COR-L47 (cell line): ENCODE results near the gene ANKS1B.
"Not testable (repeated sequence)": the region's sequence is repeated elsewhere in the genome, so short reads cannot be mapped to it uniquely, and the experiment has no call there.

Source experiments
- DNase-seq: peaks from one replicate; lab custom pipeline; 2025; lab: John Stamatoyannopoulos, UW

ANKS1B gene

DNA sequence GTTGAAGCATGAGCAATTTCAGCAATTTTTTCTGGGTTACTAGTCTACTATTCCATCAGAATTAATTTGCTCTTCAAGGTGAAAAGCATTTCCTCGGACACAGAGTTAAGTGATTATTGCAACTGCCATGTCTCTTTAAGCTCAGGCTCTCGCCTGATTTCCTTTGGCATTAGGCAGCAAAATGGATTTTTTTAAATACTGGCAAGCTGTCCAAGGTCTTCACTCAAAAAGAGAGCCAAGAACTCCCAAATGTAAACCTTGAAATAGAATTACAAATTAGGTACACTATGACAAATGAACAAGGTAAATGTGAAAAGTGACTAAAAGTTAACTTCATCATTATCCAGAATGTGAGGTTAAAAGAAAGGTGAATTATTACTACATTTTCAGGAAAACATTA, 225.3 kb downstream of the ANKS1B start:
- no peak for DNase-seq

DNA sequence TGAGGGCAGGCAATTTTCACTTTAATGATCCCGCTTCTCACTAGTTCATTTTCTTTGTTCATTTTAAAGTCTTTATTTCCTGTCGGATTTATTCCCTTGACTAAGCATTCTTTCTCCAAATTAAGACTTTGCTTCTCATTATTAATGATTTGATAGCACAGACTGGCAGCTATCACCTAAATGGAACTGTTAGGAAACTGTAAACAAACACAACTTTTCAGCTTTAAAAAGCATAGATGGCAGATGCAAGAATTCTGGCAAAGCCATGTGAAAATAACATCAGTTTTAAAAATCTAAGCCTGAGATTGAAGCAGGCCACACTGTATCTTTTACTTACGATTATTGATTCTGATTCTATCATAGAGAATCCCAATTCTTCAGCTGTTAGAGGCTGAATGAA, 225.7 kb downstream of the ANKS1B start:
- no peak for DNase-seq

DNA sequence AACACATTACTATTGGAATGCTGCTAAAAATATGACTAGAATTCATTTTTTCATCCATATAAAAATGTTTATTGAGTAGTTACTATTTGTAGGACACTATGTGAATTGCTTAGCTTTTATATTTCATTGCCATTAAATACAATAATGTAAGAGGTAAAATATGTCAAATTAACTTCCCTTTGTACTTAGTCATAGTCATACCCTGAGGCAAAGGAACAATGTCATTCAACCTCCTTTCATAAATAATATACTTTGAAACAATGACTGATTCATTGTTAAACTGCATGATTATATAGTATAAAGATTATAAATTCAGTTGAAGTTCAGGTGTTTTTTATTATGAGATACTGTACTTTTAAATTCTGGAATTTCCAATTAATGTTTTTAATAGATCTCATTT, 232.0 kb downstream of the ANKS1B start:
- no peak for DNase-seq

DNA sequence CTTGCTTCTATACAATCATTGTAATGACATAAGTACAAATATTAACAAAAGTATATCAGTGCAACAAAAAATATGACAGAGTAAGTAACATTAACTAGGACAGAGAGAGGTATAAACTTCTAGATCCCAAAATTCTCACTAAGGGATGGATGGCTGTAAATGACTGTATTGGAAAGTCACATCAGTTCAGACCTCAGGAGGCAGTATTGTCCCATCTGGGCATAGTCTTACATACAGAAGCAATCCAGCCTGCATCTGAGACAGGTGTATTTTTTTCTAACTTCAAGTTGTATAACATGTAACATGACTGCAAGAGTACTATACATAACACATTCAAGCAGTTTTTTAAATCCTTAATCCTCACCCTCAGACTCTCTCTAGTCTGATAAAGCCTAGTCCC, 238.2 kb downstream of the ANKS1B start:
- no peak for DNase-seq

DNA sequence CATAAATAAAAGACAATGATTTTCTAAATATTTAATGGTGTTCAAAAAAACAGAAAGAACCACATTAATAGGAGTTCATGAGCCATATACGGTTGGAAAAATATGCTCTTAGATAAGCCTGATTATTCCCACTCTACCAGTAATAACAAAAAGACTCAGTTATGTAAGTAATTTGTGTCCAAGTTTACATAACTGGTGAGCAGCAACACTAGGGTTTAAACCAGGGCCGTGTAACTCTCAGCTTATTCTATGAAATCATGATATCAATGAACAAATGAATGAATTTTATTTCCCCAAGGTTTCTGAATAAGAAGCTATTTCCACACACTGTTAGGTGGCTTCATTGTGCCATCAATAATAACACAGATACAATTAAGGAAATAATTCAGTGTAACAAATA, 238.8 kb downstream of the ANKS1B start:
- DNase-seq = no peak

DNA sequence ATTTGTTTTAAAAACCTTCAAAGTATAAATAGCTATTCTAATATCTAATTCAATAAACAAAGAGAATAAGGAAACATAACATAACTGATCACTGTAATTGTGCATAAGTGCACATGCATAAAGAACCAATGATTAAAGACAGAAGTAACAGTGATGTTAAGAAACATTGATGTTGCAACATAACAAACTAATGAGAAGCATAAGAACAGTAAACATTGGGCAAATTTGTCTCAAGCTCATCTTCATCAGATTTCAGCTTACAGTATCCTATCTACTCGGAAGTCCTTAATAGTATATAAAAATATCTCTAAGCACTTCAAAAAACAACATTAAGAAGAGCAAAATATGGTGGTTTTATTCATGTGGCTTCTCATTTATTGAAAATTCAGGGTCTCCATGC, 239.6 kb downstream of the ANKS1B start:
- DNase-seq = no peak

DNA sequence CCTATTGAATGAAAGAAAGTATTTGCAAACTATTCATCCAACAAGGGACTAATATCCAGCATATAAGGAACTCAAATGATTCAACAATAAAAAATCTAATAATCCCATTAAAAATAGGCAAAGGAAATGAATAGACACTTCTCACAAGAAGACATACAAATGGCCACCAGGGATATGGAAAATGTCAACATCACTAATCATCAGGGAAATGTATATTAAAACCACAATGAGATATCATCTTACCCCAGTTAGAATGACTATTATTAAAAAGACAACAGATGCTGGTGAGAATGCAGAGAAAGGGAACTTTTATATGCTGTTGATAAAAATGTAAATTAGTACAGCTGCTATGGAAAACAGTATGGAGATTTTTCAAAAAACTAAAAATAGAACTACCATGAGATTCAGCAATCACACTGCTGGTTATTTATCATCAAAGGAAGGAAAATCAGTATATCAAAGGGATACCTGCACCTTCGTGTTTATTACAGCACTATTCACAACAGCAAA, 247.9 kb downstream of the ANKS1B start:
- no peak for DNase-seq

DNA sequence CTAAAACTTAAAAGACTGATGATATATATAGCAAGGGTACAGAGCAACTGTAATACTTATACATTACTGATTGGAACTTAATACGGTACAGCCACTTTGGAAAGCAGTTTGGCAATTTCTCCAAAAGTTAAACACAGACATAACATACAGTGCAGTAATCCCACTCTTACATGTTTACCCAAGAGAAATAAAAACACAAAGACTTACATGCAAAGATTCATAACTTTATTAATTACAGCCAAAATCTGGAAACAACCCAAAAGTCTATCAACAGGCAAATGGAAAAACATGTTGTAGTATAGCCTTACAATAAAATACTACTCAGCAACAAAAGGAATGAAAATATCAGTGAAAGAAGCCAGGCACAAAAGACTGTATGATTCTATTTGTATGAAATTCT, 252.6 kb downstream of the ANKS1B start:
- DNase-seq = no peak

DNA sequence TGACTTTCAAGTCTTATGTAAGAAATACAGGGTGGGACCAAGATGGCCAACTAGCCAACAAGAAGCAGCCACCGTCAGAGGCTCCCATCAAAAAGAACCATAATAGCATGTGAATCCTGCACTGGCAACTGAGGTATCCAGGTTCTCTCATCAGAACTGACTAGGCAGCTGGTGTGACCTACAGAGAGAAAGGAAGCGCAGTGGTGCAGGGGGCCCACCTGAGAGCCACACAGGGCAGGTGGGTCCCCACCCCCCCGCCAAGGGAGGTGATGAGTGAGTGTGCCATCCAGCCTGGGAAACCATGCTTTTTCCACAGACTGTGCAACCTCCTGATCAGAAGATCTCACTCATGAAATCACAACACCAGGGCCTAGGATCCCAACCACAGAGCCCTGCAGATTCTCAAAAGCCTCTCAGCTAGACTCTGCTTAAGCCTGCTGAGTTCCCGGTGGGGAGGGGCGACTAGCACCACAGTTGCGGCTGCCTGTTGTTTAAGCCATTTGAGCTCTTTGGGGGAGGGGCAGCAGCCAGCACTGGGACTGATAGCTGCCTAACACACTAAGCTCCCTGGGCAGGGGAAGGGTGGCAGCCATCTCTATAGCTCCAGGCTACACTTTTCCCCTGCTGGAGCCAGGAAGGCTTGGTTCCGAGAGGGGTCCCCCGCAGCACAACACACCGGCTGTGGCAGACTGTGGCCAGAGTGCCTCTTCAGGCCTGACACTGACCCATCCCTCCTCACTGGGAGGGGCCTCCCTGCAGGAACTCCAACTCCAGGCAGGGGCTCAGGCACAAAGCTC, 261.8 kb downstream of the ANKS1B start:
- no peak for DNase-seq

DNA sequence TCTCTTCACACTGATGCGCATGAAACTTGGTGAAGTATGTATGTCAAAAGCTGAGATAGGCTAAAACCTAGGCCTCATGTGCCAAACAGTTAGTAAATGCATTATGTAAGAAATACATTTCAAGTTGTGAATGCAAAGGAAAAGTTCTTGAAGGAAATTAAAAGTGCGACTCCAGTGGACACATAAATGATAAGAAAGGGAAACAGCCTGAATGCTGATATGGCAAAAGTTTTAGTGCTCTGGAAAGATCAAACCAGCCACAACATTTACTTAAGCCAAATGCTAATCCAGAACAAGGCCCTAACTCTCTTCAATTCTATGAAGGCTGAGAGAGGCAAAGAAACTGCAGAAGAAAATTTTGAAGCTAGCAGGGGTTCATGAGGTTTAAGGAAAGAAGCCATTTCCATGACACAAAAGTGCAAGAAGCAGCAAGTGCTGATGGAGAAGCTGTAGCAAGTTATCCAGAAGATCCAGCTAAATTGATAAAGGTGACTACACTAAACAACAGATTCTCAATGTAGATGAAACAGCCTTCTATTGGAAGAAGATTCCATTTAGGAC, 262.9 kb downstream of the ANKS1B start:
- DNase-seq = no peak

DNA sequence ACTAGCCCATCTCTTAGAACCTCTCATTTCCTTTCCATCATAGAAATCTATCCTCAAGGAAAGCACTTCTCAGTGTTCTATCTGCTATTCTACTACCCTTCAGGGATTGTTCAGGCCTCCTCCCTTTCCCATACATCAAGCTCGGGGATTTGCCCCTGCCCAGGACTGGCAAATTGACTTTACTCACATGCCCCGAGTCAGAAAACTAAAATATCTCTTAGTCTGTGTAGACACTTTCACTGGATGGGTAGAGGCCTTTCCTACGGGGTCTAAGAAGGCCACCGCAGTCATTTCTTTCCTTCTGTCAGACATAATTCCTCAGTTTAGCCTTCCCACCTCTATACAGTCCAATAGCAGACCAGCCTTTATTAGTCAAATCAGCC, 264.7 kb downstream of the ANKS1B start:
- not testable (repeated sequence) for DNase-seq

DNA sequence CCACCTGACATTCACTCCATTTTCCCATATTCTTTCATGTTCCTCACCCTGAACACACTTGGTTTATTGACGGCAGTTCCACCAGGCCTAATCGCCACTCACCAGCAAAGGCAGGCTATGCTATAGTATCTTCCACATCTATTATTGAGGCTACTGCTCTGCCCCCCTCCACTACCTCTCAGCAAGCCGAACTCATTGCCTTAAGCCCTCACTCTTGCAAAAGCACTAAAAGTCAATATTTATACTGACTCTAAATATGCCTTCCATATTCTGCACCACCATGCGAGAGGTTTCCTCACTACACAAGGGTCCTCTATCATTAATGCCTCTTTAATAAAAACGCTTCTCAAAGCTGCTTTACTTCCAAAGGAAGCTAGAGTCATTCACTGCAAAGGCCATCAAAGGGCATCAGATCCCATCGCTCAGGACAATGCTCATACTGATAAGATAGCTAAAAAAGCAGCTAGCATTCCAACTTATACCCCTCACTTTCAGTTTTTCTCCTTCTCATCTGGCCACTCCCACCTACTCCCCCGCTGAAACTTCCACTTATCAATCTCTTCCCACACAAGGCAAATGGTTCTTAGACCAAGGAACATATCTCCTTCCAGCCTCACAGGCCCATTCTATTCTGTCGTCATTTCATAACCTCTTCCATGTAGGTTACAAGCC, 265.2 kb downstream of the ANKS1B start:
- DNase-seq = not testable (repeated sequence)

DNA sequence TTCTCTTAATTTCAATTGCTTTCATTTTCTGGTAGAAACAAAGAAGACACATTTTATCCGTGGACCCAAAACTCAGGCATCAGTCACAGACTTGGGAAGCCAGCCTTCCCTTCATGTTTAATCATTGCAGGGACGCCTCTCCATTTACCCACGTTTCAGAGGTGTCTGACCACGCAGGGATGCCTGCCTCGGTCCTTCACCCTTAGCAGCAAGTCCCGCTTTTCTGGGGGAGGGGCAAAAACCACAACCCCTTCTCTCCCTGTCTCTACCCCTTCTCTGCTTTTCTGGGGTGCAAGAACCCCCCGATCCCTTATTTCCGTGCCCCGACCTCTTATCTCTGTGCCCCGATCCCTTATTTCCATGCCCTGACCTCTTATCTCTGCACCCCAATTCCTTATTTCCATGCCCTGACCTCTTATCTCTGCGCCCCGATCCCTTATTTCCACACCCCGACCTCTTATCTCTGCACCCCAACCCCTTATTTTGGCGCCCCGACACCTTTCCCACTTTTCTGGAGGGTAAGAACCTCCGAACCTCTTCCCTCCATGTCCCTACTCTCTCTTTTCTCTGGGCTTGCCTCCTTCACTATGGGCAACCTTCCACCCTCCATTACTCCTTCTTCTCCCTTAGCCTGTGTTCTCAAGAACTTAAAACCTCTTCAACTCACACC, 268.8 kb downstream of the ANKS1B start:
- DNase-seq = not testable (repeated sequence)

DNA sequence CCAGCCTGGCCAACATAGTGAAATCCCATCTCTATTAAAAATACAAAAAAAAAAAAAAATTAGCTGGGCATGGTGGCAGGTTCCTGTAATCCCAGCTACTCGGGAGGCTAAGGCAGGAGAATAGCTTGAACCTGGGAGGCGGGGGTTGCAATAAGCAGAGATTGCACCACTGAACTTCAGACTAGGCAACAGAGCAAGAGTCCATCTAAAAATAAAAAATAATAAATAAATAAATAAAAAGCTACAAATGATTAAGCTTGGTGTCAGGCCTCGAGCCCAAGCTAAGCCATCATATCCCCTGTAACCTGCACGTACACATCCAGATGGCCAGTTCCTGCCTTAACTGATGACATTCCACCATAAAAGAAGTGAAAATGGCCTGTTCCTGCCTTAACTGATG, 269.8 kb downstream of the ANKS1B start:
- DNase-seq = not testable (repeated sequence)

DNA sequence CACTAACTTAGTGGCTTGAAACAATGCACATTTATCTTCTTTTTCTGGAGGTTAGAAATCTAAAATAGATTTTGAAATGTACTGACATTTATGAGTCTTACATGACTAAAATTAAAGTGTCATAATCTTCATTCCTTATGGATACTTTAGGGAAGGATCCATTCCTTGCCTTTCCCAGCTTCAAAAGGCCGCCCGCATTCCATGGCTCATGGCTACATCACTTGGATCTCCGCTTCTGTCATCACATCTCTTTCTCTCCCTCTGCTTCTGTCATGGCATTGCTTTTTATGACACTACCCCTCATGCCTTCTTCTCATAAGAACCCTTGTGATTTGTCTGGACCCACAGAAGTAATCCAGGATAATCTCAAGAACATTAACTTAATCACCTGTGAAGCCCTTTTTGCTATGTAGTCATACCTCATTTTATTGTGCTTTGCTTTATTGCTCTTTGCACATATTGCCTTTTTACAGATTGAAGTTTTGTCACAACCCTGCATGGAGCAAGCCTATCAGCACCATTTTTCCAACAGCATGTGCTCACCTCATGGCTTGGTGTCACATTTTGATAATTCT, 270.7 kb downstream of the ANKS1B start:
- no peak for DNase-seq

DNA sequence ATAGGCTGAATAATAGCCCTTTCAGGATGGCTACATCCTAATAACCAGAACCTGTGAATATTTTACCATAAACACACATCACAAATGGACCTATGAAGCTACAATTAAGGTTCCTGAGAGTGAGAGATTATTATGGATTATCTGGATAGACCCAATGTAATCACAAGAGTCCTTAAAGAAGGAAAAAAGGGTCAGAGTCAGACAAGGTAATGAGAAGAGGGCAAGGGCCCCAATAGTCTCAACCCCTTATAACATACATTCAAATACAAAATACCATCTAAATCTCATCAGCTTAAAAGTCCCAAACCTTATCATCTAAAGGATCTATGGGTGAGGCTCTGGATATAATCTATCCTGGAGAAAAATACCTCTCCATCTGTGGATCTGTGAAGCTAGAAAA, 272.5 kb downstream of the ANKS1B start:
- DNase-seq = no peak

DNA sequence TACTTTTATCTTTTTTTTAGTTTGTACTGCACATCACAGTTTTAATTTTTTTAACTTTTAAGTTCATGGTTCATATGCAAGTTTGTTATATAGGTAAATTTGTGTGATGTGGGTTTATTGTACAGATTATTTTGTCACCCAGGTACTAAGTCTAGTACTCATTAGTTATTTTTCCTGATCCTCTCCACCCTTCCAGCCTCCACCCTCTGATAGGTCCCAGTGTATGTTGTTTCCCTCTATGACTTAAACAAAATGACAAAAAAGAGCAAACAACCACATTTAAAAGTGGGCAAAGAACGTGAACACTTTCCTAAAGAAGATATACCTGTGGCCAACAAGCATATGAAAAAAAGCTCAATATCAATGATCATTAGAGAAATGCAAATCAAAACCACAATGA, 273.5 kb downstream of the ANKS1B start:
- DNase-seq = no peak

DNA sequence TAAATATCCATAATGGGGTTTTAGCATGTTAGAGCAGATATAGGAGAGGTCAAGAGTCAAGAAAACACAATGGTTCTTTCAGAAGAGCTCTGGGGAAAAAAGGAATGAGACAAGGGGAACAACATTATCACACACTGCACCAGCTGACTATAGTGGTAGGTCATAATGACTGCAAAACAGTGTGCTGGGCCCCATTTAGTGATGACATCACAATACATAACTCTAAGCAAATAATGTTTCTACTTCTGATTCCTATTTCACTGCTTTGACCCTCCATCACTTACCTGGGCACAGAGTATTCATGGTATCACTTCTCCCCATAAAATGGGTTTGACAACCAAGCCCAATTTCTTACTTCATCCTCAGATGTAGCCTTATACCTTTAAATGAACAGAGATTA, 275.1 kb downstream of the ANKS1B start:
- DNase-seq = no peak

DNA sequence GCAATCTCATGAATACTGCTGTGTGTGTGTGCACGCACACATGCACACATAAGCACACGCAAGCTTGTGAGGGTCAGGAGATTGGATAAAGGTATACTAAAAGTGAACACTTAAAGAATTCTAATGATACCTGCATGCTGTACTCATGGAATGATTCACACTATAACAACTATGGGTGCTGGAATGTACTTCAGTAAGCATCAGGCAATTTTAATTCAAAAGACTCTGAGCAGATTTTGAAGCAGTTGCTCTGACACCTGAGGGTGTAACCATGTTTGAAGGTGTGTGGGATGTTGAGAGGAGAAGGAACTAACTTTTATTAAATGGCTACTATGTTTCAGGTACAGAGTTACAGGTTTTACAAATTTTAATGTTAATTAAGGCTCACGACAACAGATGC, 275.6 kb downstream of the ANKS1B start:
- no peak for DNase-seq

DNA sequence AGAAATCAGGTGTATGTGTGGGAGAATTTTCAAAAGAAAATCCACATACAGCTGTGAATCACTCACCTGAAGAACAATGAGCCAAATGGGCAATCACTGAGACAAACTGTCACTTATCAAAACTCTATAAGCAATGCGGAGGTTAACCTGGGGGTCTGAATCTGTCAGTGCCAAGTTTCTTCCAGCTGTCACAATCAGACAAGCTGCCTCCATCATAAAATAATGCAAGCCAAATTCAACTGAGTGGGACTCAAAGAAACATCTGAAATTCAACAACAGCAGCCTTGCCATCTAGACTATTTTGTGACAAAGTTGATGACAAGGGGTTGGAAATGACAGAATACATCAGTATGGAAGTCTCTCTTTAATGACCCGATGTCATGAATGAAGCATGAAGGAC, 276.9 kb downstream of the ANKS1B start:
- DNase-seq = no peak

DNA sequence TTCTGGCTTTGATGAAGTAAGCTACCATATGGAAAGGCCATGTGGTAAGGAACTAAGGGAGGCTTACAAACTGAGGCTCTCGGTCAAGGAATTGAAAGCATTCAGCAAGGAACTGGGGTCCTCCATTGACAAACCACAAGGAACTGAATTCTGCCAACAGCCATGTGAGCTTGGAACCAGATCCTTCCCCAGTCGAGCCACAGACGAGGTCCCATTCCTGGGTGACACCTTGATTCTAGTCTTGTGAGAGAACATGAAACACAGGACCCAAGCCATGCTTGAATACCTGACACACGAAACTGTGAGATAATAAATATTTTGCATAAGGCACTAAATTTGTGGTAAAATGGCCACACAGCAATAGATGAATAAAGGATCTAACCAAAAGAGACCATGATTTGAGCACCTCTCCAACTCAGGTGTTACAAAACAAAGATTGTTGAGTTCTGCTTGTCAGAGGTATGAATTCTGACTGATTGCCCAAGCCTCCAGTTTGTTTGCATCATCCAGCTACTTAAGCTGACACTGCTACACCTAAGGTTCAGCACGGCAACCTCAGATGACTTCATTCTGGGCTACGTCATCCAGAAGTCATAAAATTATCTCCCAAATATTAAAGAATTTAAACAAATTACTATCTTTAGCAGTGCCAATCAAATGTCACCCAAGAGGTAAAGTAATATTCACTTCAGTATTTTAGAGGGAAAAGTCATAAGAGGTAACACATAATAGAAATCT, 277.8 kb downstream of the ANKS1B start:
- DNase-seq = no peak

DNA sequence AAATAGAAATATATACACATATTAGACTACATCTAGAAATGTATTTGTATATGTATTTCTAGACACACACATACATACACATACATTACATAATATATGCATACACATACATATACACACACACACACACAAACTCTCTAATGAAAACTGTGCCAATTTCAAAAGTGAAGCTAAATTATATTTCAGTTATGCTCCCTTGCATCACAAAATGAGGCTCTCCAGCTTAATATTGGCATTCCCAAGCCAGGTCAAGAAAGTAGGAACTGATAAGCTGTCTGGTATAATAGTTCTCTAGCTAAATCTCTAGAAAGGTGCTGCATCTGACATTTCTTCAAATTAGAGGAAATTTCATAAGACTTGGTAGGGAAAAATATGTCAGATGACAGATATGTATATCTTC, 280.3 kb downstream of the ANKS1B start:
- no peak for DNase-seq
